Uterus (tissue), 4 donors: ENCODE data around the gene CIAO3. TPM values are rescaled to one million over a fixed set of nuclear protein-coding genes. Genes with fewer than 3 reads are reported as not detected.
A peak's percentile ranks its signal among the peaks of the same experiment; 100 is the strongest.

Source experiments
- DNase-seq, 2 donors: peaks; one replicate each; pipeline ENCODE4 v3.0.0-alpha.2; 2019 to 2020
- H3K27ac ChIP-seq, 2 donors: fragments of 200-600 bp; sonication (generic); 1 replicate in 1 of 2; 2 replicates in 1 of 2; pipeline ENCODE4 v1.5.1; 2016 to 2018
- H3K27me3 ChIP-seq, 2 donors: fragments of 200-600 bp; sonication (generic); one replicate each; pipeline ENCODE4 v1.5.1; 2018 to 2019; ENCODE audit warnings: control low read depth in 1 of 2
- H3K36me3 ChIP-seq, 2 donors: fragments of 200-600 bp; sonication (generic); one replicate each; pipeline ENCODE4 v1.5.1; 2019; ENCODE audit warnings: control low read depth in 1 of 2
- H3K4me1 ChIP-seq, 2 donors: fragments of 200-600 bp; sonication (generic); one replicate each; pipeline ENCODE4 v1.5.1; 2018 to 2019; ENCODE audit warnings: control low read depth in 1 of 2
- H3K4me3 ChIP-seq, 2 donors: fragments of 200-600 bp; sonication (generic); 1 replicate in 1 of 2; 2 replicates in 1 of 2; pipeline ENCODE4 v1.5.1; 2018 to 2019; ENCODE audit warnings: mild to moderate bottlenecking in 1 of 2
- H3K9me3 ChIP-seq, 2 donors: fragments of 200-600 bp; sonication (generic); one replicate each; pipeline ENCODE4 v1.5.1; 2019; ENCODE audit warnings: control low read depth in 1 of 2
- POLR2A ChIP-seq, 2 donors: fragments of 450-650 bp; IDR thresholded peaks; one replicate each; pipeline ENCODE4 v1.6.1; 2016; ENCODE audit warnings: antibody characterized with exemption in 2 of 2, mild to moderate bottlenecking in 1 of 2, moderate library complexity in 1 of 2
- intact Hi-C: fragments of 100-400 bp; cut with DNase I; formaldehyde crosslinking; loops from one replicate; pipeline ENCODE4 v1.15.1; 2023; ENCODE audit warnings: low total_unique reads
- total RNA-seq, 4 donors: library from RNA; depleted of rRNA in 3 of 4; stranded (reverse); fragments of >200 nt in 3 of 4; gene quantifications; one replicate each; pipeline versions ENCODE4 v1.1.0 to v1.2.4, GENCODE V29; 2014 to 2023
- TF ChIP-seq, protein P1 (sequence below), 4 experiments: fragments of 200-600 bp in 2 of 4; fragments of 450-650 bp in 2 of 4; sonication (generic) in 2 of 4; IDR thresholded peaks; one replicate each; pipeline ENCODE4 v1.5.1; 2016 to 2019; ENCODE audit warnings: antibody characterized with exemption in 4 of 4, mild to moderate bottlenecking in 2 of 4, moderate library complexity in 1 of 4
- donor health status: DM: yes; HTN: yes; CAD: no.

Gene CIAO3
- total RNA-seq, 4 donors from 2014 or later: 14.1 to 43.3 (median 25.0) TPM

DNA sequence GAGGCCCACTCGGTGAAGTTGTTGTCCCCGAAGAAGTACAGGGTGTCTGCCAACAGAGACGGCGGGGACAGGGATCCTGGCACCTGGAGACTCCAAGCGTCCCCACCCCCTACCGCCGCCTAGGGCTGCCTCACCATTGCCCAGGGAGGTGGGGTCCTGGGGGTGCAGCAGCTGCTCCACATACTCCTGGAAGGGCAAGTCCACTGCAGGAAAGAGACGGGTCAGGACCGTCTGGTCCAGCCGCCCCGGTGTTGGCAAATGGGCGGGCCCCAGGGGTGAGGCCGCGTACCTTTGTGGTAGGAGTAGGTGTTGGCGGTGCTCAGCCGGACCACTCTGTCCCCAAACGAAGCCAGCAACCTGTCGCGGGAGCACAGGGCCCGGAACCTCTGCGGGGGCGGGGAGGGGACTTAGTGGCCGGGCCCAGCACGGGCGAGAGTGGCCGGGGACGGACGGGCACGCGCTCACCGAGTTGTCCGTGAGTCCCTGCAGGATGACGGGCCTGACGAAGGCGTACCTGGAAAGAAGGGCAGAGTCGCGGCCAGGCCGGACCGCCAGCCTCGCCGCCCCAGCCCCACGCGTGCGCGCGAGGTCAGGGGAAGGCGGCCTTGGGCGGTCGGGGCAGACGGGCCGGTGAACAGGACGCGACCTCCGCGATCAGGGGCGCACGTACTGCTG is 57.3 kb downstream of the CIAO3 start:
- Histone ChIP-seq H3K27me3 (no peaks in the 10 kb centered on the region), H3K4me3 (peak overlapping the region; percentile 46 to 48), H3K27ac (peak overlapping the region; percentile 34 to 70), H3K4me1 (peaks cover 0 to 30% of the 10 kb centered on the region in 2 donors), H3K36me3 (no peaks in the 10 kb centered on the region), H3K9me3 (no peaks in the 10 kb centered on the region)
- intact Hi-C loops: no loop called here
- TF ChIP-seq, protein P1, sequence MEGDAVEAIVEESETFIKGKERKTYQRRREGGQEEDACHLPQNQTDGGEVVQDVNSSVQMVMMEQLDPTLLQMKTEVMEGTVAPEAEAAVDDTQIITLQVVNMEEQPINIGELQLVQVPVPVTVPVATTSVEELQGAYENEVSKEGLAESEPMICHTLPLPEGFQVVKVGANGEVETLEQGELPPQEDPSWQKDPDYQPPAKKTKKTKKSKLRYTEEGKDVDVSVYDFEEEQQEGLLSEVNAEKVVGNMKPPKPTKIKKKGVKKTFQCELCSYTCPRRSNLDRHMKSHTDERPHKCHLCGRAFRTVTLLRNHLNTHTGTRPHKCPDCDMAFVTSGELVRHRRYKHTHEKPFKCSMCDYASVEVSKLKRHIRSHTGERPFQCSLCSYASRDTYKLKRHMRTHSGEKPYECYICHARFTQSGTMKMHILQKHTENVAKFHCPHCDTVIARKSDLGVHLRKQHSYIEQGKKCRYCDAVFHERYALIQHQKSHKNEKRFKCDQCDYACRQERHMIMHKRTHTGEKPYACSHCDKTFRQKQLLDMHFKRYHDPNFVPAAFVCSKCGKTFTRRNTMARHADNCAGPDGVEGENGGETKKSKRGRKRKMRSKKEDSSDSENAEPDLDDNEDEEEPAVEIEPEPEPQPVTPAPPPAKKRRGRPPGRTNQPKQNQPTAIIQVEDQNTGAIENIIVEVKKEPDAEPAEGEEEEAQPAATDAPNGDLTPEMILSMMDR (IDR thresholded peaks at IDR 0.05): no peak
- TF ChIP-seq POLR2A (IDR thresholded peaks at IDR 0.05): no peak
- DNase-seq: peak in 1 of 2 donors; percentile 27

DNA sequence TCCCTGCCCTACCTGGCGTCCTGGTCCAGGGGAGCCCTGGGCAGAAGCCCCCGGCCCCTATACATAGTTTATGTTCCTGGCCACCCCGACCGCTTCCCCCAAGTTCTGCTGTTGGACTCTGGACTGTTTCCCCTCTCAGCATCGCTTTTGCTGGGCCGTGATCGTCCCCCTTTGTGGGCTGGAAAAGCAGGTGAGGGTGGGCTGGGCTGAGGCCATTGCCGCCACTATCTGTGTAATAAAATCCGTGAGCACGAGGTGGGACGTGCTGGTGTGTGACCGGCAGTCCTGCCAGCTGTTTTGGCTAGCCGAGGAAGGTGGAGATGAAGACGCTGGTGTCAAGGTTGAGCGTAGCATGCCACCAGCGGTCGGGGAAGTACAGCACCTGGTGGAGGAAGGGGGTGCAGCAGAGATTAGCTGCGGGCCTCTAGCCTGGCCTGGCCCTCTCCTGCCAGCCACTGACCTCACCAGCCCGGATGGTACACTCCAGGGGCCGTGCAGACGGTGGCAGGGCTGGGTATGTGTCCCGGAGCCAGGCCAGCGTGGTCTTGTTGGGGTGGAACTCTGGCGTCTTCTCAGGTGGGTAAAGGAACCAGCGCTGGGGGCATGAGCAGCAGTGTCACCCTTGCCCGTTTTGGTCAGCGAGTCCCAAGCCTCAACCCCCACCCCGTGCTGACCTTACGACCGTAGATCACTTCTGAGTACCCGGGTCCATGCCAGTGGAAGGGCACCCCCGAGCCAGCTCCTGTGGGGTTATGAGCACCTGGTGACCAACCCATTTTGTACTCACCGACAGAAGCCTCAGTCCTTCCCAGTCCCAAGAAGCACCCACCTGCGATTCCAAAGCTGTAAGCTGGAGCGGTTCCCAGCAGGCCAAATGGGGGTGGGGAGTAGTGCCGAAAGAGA is 58.1 kb downstream of the CIAO3 start:
- intact Hi-C loops: no loop called here
- TF ChIP-seq, protein P1 (IDR thresholded peaks at IDR 0.05): no peak
- TF ChIP-seq POLR2A (IDR thresholded peaks at IDR 0.05): no peak
- Histone ChIP-seq H3K27me3 (no peaks in the 10 kb centered on the region), H3K9me3 (no peaks in the 10 kb centered on the region), H3K27ac (no peak overlapping the region), H3K4me3 (no peak overlapping the region), H3K36me3 (no peaks in the 10 kb centered on the region), H3K4me1 (peaks cover 0 to 29% of the 10 kb centered on the region in 2 donors)
- DNase-seq: no peak

DNA sequence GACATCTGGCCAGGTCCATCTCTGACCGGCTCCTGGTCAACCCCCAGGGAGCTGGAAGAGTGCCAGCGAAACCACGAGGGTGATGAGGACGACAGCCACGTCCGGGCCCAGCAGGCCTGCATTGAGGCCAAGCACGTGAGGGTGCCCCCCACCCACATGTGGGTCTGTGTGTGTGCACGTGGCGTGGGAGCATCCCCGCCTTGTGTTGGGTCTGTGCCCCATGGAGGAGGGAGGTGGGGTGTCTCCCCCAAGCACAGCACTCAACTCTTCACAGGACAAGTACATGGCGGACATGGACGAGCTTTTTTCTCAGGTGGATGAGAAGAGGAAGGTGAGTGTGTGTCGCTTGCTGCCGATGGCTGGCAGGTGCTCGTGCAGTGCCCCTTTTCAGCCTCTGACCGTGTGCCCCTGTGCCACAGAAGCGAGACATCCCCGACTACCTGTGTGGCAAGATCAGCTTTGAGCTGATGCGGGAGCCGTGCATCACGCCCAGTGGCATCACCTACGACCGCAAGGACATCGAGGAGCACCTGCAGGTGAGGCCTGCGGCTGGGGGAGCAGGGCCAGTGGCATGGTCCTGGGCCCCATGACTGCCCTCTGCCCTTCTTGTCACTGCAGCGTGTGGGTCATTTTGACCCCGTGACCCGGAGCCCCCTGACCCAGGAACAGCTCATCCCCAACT is 58.9 kb downstream of the CIAO3 start:
- DNase-seq: no peak
- Histone ChIP-seq H3K4me3 (no peak overlapping the region), H3K27ac (no peak overlapping the region), H3K27me3 (no peaks in the 10 kb centered on the region), H3K4me1 (peaks cover 0 to 29% of the 10 kb centered on the region in 2 donors), H3K9me3 (no peaks in the 10 kb centered on the region), H3K36me3 (no peaks in the 10 kb centered on the region)
- TF ChIP-seq, protein P1 (IDR thresholded peaks at IDR 0.05): no peak
- no peak for TF ChIP-seq POLR2A (IDR thresholded peaks at IDR 0.05)
- intact Hi-C loops: no loop called here

DNA sequence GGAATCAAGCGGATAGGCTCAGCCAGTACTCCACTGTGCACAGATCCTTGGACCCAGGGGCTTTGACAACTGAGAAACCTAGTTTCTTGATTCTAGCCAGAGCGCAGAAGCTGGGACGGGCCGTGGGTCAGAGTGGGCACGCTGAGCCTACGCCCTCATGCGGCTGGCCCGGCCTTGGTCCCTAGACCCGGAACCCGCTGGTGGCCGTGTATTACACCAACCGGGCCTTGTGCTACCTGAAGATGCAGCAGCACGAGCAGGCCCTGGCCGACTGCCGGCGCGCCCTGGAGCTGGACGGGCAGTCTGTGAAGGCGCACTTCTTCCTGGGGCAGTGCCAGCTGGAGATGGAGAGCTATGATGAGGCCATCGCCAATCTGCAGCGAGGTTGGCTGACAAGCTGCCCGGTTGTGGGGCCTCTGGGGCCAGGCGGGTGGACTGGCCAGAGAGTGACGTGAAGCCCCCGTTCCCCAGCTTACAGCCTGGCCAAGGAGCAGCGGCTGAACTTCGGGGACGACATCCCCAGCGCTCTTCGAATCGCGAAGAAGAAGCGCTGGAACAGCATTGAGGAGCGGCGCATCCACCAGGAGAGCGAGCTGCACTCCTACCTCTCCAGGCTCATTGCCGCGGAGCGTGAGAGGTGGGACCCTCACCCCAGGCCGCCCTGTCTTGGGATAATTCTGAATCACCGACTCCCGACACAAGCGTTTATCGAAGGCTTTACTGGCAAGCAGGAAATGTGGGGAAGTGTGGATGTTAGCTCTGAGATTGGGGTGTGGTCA is 59.6 kb downstream of the CIAO3 start:
- H3K4me3 ChIP-seq: peak overlapping the region; percentile 39 to 82
- peaks cover 0 to 29% of the 10 kb centered on the region in 2 donors for H3K4me1 ChIP-seq
- intact Hi-C loops: no loop called here
- TF ChIP-seq POLR2A (IDR thresholded peaks at IDR 0.05): no peak
- TF ChIP-seq, protein P1 (IDR thresholded peaks at IDR 0.05): no peak
- peak overlapping the region; percentile 86 to 96 for H3K27ac ChIP-seq
- no peaks in the 10 kb centered on the region for H3K27me3 ChIP-seq
- H3K36me3 ChIP-seq: no peaks in the 10 kb centered on the region
- DNase-seq: no peak
- H3K9me3 ChIP-seq: no peaks in the 10 kb centered on the region
